Liver (tissue), 3 donors: Measurements from ENCODE around the gene UQCRHL.

Source experiments
- ATF3 ChIP-seq: IDR thresholded peaks from 2 replicates; pipeline ENCODE4 v1.6.1; 2016; ENCODE audit warnings: antibody characterized with exemption
- EGR1 ChIP-seq, 2 donors: IDR thresholded peaks; 2 replicates each; pipeline ENCODE4 v1.6.1; 2016 to 2018; ENCODE audit warnings: antibody characterized with exemption in 2 of 2, low read depth in 2 of 2
- GABPA ChIP-seq, 2 donors: IDR thresholded peaks in 1 of 2; conservative IDR thresholded peaks in 1 of 2; 2 replicates each; pipeline ENCODE4 v1.6.1; 2016; ENCODE audit warnings: antibody characterized with exemption in 2 of 2, mild to moderate bottlenecking in 1 of 2, moderate library complexity in 1 of 2
- NR2F2 ChIP-seq: IDR thresholded peaks from 2 replicates; pipeline ENCODE4 v1.6.1; 2016; ENCODE audit warnings: antibody characterized with exemption
- RAD21 ChIP-seq, 2 donors: IDR thresholded peaks; 2 replicates each; pipeline ENCODE4 v1.6.1; 2016; ENCODE audit warnings: antibody characterized with exemption in 2 of 2, mild to moderate bottlenecking in 2 of 2
- TF ChIP-seq, protein P1 (sequence below): fragments of 150-350 bp; IDR thresholded peaks from 2 replicates; pipeline ENCODE4 v1.5.1; 2017; ENCODE audit warnings: improper control_type of control experiment, low read depth, low read length; ENCODE audit not compliant: missing input control
- TF ChIP-seq, protein P2 (sequence below): IDR thresholded peaks from 2 replicates; pipeline ENCODE4 v1.6.1; 2016; ENCODE audit warnings: antibody characterized with exemption
- TF ChIP-seq, protein P3 (sequence below): IDR thresholded peaks from 2 replicates; pipeline ENCODE4 v1.6.1; 2016; ENCODE audit warnings: antibody characterized with exemption, mild to moderate bottlenecking
- donor health status: healthy.
- donor health status: healthy.

DNA sequence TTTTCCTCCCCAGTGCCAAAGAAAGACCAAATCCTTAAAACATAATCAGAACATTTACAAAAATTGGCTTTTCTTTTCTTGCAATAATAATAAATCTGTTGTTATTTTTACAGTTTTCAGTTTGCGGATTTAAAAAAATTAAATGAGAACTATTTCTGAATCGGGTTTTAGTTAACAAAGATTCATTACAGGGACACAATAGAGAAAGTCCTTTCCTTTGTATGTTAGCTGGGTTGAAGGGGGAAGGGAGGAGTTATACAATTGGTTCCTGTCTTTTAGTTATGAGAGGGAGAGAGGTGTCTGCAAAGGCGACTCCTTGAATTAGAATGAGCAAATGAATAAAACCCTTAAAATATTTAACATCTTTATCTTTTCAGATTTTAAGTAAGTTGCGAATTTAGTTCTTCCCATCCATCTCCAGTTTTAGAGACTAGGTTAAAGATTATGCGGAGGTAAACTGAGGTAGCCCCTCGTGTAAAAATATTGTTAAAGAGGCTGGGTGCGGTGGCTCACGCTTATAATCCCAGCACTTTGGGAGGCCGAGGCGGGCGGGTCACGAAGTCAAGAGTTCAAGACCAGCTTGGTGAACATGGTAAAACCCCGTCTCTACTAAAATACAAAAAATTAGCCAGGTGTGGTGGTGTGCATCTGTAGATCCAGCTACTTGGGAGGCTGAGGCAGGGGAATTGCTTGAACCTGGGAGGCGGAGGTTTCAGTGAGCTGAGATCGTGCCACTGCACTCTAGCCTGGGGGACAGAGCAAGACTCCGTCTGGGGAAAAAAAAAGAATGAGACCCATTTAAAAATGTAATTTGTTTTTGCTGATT, 44.0 kb upstream of the UQCRHL start:
- TF ChIP-seq, protein P1, sequence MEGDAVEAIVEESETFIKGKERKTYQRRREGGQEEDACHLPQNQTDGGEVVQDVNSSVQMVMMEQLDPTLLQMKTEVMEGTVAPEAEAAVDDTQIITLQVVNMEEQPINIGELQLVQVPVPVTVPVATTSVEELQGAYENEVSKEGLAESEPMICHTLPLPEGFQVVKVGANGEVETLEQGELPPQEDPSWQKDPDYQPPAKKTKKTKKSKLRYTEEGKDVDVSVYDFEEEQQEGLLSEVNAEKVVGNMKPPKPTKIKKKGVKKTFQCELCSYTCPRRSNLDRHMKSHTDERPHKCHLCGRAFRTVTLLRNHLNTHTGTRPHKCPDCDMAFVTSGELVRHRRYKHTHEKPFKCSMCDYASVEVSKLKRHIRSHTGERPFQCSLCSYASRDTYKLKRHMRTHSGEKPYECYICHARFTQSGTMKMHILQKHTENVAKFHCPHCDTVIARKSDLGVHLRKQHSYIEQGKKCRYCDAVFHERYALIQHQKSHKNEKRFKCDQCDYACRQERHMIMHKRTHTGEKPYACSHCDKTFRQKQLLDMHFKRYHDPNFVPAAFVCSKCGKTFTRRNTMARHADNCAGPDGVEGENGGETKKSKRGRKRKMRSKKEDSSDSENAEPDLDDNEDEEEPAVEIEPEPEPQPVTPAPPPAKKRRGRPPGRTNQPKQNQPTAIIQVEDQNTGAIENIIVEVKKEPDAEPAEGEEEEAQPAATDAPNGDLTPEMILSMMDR: no peak
- TF ChIP-seq, protein P2, sequence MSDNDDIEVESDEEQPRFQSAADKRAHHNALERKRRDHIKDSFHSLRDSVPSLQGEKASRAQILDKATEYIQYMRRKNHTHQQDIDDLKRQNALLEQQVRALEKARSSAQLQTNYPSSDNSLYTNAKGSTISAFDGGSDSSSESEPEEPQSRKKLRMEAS: no peak
- TF ChIP-seq RAD21 (IDR thresholded peaks at IDR 0.05) (no peak), EGR1 (IDR thresholded peaks at IDR 0.05; ENCODE audit: low read depth in 2 of 2) (no peak), NR2F2 (no peak), GABPA (IDR thresholded peaks at IDR 0.05 in 1 of 2, conservative IDR thresholded peaks at IDR 0.05 in 1 of 2) (no peak), ATF3 (no peak)
- TF ChIP-seq, protein P3, sequence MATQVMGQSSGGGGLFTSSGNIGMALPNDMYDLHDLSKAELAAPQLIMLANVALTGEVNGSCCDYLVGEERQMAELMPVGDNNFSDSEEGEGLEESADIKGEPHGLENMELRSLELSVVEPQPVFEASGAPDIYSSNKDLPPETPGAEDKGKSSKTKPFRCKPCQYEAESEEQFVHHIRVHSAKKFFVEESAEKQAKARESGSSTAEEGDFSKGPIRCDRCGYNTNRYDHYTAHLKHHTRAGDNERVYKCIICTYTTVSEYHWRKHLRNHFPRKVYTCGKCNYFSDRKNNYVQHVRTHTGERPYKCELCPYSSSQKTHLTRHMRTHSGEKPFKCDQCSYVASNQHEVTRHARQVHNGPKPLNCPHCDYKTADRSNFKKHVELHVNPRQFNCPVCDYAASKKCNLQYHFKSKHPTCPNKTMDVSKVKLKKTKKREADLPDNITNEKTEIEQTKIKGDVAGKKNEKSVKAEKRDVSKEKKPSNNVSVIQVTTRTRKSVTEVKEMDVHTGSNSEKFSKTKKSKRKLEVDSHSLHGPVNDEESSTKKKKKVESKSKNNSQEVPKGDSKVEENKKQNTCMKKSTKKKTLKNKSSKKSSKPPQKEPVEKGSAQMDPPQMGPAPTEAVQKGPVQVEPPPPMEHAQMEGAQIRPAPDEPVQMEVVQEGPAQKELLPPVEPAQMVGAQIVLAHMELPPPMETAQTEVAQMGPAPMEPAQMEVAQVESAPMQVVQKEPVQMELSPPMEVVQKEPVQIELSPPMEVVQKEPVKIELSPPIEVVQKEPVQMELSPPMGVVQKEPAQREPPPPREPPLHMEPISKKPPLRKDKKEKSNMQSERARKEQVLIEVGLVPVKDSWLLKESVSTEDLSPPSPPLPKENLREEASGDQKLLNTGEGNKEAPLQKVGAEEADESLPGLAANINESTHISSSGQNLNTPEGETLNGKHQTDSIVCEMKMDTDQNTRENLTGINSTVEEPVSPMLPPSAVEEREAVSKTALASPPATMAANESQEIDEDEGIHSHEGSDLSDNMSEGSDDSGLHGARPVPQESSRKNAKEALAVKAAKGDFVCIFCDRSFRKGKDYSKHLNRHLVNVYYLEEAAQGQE: no peak
